Measurements from ENCODE around the gene PBXIP1. TPM values are rescaled to one million over a fixed set of nuclear protein-coding genes. Genes with fewer than 3 reads are reported as not detected.

Gene PBXIP1
- polyA plus RNA-seq, 12 donors, result 74.1 to 186 (median 153) TPM; not detected in 1

DNA sequence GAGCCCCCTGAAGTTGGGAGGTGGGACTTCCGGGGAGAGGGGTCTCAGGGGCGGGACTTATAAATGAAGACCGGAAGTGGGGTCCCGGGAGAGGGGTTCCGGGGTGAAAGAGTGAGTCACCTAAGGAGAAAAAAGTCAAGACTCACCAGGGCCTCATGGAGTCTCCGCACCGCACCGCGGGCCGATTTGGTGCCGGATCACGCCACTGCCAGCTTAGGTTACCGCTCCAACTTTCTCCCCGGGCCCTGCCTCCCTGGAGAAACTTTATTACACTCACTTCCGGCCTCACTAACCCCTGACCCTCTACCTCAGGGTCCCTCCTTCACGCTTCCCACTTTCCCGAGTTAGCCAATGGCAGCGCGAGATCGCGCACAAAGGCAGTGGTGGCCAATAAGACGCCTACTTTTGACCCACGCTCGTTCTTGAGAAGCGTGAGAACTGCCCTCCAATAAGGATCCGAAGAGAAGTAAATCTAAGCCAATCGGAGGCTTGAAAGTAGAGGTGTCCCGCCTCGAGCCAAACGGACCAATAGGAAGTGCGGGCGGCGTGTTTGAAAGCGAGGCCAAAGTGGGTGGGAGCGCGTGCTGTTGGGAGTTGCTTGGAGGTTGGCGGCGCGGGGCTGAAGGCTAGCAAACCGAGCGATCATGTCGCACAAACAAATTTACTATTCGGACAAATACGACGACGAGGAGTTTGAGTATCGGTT lies 18.4 kb upstream of the PBXIP1 start, which contains the start of gene CKS1B:
CKS1B (plus strand) TSS at position 580 of the 706 bp plus-strand sequence; CDS start at position 645, 65 bp downstream.
- DNase-seq, result peak; percentile 99

DNA sequence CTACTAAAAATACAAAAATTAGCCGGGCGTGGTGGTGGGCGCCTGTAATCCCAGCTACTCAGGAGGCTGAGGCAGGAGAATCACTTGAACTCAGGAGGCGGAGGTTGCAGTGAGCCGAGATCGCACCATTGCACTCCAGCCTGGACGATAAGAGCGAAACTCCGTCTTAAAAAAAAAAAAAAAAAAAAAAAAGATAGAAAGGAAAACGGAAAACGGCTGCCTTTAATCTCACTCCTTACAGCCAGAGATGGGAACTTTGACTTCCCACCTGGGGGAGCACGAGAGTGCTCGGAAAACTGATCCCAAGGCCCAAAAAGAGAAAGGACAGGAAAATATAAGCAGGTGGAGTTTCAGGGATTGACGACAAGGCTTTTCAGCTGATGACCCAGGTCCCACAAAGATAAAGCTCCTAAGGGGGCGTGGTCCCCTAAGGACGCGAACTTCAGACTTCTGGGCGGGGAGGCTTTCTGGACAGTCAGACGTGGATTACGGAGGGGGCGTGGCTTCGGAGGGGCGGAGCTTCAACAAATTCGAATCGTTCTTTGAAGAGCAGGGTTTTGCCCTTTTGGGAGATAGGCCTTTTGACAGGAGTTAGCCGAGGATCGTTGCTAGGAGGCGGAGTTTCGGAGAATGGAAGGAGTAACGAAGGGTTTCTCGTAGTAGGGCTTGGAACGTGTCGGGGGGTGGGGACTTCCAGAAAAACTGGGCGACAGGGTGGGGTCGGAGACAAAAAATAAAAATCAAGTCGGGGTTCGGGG lies 17.6 kb upstream of the PBXIP1 start:
- DNase-seq, result peak; percentile 94

DNA sequence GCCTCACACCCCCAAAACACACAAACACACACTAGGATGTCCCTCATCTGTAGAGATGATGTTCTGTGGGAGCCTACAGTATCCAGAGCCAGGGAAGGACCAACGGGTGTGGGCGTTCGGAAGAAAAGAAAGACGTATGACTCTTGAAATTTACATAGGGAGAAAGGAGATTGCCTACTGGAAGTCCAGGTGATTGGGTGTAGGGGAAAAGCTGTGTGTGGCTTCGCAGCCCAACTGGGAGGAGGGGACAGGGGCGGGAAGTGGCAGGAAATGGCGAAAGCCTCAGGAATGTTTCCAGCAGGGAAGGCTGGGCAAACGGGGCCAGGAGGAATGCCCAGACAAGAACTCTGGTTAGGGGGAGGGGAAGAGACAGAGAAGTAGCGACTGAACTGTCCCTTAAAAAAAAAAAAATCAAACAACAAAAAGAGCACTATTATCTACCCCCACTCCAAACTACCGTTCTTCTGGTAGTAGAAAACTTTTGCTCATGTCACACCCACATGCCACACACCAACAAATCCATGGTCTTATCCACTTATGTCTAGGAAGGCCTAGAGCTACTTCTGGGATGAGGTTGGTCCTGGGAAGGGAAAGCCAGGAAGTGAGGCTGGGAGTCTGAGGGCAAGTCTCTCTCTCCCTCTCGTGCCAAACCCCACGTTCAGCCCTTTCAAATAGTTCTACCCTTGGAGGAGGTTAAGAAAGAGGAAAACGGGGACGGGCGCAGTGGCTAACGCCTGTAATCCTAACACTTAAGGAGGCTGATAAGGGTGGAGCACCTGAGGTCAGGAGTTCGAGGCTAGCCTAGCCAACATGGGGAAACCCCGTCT lies 16.8 kb upstream of the PBXIP1 start:
- peak; percentile 32 for DNase-seq

DNA sequence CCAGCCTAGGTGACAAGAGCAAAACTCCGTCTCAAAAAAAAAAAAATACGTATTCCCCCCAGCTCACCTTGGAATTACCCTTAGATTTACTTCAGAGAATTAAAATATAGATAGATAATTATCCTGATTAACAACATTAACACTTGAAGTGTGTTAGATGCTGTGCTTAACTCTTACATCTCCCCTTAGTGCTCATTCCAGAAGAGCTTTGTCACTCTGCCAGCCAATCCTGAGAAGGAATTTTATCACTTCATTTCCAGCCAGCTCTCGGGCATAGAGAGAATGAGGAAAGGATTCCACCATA lies 16.3 kb upstream of the PBXIP1 start:
- DNase-seq, result no peak

DNA sequence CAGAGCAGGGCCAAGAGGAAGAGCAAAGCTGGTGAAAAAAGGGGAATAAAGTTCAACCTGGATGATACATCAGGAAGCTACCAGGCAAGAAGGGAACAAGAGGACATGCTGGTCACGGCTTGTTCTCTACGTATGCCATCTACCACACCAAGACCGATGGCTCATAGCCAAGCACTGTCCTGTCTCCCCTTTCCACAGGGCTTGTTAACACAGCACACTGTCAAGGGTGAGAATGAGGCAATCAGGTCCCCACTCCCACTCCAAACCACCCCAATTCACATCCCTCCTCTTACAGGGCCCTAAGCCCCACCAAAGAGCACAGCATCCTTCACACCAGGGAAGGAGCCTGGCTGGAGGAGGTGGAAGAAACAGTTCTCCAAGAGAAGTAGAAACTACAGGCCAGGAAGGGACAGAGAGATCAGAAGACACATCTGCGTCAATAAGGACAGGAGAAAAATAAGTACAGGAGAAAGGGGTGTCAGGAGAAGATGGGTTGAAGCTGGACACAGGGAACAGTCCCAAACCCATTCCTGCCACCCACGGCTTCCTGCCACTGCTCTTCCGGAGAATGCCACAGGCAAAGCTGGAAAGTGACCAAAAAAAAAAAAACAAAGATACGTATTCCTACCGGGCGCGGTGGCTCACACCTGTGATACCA lies 15.6 kb upstream of the PBXIP1 start:
- no peak for DNase-seq

DNA sequence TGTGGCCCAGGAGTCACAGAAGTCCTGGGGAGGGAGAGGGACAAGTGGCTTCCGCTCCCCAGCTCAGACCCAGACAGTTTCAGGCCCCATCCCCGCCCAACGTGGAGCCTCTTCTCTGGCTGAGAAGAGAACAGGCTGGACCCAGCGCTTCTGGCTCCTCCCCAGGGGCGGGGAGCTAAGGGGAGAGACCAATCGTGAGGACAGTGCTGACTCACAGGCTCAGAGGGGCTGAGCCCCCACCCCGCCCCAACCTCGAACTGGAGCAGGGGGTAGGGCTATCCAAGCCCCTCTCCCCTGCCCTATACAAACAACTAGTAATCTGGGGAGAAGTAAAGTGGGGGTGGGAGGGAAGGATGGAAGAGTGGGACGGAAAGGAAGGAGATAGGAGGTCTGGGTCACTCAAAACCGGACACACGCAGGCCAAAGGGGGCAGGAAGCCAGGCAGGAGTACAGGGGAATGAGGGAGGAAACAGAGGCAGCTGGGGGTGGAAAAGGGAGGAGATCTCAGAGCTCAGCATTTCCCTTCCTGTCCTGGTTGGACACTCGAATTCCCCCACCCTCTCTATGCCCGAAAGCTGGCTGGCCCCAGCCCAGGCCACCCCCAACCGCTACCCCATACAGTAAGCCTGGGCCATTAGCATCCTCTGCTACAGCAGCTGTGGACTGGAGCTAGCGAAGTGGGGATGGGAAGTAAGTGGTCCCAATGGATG lies 14.9 kb upstream of the PBXIP1 start, which contains the start of gene SHC1:
SHC1 (minus strand) TSS at position 117 of the 710 bp plus-strand sequence. CDS start 221 bp downstream, outside the sequence.
- DNase-seq, result peak; percentile 97

DNA sequence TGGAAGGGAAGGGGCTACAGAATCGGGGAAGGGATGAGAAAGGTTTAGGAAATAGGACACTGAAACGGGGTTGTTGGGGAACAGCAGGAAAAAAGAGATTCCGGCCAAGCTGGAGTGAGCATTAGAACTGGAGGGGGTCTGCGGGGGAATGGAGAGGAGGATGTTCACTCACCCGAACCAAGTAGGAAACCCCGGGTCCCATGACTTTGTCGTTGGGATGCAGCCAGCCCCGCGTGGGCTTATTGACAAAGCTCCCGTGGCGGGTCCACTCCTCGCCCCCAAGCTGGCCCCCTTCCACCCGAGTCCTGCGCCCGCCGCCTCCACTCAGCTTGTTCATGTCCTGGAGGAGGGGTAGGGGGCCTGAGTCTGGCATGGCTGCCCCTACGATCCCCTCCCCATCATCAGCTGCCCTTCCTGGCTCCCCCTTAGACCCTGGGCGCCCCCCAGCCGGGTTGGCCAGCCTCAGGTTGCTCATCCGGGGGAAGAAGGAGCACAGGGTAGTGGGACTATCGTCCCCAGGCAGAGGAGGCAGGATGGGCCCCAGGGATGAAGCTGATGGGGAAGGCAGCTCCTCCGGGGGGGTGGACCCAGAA lies 14.1 kb upstream of the PBXIP1 start:
- peak; percentile 51 for DNase-seq

DNA sequence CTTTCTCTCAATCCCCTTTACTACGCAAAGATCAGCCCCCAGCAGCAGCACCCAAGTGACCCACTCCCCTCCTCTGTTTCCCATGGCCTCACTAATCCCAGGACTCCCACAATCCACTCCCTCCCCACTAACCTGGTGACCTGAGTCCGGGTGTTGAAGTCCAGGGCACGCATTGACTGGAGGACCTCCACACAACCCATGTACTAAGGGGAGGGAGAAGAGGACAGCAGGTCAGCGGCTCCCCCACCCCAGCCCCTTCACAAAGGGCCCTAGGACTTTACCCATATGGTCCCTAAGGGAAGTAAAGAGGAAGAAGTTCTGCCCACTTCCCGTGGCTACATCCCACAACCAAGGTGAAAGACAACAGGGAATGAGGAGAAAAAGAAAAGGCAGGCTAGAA lies 13.3 kb upstream of the PBXIP1 start:
- DNase-seq, result no peak

DNA sequence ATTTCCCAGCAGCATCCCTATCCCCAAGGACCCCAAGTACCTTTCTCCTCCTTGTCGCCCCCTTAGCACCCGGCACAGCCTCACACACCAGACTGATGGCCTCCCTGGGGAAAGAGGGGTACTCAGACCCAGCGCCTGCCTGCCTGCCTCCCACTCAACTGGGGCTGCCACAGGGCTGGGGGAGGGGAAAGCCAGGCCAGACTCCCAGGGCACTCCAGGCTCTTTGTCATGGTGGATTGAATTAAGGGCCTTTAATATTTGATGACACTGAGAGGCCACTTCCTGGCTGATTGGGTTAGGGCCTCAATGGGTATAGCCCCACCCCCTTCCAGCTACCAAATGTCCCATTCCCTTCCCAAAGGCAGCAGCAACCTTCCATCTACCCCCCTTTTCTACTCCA lies 12.8 kb upstream of the PBXIP1 start:
- no peak for DNase-seq

DNA sequence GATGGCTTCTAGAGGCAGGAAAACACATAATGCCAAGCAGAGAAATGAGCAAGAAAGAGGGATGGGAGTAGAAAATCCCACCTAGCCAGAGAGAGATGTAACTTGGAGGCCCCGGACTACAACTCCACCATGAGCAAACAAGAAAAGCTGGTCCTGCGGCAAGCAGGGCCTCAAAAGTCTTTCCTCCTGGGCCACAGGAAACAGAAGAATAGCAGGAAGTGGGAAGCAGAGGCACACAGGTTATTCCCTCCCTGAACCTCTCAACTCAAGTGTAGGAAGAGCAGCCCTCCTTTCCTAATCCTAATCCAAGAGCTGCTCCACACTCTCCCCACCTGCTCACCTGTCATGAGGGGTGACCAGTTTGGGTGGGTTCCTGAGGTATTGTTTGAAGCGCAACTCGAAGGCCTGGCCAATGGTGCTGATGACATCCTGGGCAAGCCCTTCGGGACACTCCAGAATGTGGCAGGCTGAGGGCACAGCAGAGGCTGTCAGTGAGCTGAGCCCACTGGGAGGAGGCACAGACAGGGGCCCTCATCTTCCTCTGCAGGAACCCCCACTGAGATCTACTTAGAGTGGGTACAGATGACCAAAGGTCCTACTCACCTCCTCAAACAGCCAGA lies 11.5 kb upstream of the PBXIP1 start:
- no peak for DNase-seq

DNA sequence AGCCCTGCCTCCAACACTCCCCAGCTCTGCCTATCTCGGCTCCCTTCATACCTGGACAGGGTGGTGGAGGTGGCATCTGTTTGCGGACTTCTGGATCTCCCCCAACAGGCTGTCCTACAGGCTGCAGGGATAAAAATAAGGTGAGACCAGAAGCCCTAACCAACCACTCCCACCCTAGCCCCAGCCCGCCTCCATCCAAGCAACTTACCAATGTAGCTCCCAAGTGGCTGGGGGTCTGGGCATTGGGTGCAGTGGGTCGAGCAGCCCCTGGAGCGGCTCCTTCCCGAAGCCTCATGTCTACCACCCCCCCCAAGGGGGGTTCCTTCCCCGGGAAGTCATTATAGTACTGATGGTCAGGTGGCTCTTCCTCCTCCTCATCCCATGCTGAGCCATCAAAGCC lies 10.2 kb upstream of the PBXIP1 start:
- DNase-seq, result no peak

DNA sequence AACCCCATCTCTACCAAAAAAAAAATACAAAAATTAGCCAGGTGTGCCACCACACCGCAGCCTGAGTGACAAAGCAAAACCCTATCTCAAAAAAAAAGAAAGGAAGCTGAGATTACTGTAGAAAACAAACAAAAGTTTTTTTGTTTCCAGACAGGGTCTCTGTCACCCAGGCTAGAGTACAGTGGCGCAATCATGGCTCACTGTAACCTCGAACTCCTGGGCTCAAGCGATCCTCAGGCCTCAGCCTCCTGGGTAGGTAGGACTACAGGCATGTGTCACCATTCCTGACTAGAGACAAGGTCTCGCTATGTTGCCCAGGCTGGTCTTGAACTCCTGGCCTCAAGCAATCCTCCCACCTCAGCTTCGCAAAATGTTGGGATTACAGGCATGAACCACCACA lies 8.5 kb upstream of the PBXIP1 start:
- no peak for DNase-seq

DNA sequence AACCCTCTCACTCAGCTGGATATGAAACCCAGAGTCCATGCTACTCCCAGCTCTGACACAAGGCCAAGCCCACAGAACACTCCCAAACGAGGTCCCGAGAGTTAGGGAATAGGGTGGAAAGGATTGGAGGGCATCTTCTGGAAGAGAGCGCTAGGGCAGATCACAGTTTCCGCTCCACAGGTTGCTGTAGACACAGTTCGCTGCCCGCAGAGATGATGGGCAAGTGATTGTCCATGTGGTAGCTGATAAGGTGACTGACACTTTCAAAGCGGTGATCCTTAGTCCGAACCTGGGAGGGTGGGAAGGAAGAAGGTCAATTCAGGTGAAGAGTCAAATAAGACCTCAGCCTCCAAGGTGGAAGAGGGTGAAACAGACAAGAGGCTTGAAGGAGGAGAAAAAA lies 7.7 kb upstream of the PBXIP1 start:
- DNase-seq, result no peak

DNA sequence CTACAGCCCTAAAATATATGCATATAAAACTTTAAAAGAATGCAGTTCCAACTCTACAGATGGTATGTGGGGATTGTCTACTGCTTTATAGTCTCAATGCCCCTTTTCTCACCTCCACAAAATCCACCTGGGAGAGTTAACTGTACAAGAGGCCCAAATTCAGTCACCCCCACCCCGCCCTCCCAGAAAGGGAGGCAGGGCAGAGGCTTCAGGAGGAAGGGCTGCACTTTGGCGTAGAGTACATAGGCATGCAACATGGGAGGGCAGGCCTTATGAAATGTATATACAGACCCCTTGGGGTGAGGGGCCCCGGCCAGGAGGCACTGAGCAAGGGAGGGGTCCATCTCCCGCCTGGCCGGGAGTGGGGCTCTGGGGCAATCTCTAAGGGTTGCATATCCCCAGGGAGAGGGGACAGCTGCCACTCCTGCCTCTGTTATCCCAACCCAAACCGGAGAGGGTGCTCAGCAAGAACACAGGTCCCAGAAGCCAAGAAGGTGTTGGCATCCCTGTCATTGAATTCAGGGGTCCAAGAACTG lies 7.0 kb upstream of the PBXIP1 start:
- DNase-seq, result no peak

DNA sequence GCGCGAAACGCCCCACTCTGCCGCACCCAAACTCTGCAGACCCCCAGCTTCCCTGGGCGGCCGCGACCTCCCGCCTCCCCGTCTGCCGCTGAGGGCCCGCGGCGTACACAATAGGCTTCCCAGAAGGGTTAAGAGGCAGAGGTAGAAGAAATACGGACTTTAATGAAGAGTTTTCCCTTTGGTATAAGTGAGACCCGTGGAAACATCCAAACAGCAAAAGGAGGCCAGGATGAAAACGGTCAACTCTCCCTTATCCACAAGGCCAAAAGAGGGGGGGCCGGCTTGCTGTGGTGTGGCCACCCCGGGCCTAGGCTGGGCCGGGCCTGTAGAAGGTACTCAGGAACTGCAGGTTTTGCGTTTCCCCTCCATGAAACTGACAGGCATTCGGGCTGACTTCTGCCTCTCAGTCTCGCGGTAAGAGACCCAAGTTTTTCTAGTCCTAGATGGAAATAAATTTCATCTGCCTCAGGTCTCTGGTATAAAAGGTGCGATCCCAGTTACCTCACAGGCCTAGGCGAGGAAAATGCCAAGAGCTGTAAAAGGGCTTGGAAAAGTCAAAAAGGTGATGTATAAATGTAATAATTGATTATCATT lies 6.4 kb upstream of the PBXIP1 start:
- no peak for DNase-seq

DNA sequence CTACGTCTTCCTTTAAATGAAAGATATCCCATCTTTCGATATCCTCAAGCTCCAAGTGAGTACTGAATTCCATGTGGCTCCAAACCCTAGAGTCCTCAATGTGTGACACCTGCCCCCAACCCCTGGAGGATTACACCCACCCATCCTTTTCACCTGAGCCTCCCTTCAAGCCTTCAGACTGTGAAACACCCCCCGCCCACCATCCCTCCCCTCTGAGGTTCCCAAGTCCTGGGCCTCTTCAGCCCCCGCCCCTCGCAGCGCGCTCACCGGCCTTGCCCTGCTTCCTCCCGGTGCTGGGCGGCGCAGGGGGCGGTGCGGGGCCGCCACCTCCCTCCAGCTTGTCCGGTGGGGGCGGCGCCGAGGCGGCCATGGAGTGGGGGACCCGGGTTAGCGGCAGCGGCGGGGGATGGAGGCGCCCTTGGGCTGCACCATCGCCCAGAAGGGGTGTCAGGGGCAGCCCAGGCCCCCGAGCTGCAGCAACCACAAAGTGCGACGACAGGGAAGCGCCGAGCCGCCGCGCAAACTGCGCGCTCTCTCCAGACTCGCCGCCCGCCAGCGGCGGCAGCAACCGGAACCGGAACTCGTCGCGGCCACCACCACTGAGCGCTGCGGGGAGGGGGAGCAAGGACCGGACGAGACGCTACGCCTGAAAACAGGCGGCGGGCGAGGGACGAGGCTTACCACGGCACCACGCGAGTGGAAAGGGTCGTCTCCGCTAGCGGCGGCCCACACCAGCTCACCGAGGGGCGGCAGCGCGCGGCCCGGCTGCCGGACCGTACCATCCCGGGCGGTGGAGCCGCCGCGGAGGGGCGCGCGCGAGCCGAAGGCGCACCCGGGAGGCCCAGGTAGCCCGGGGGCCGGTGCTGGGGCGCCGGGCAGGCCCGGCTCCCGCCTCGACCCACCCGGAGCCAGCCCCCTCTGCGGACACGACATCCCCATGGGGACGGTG lies 5.6 kb upstream of the PBXIP1 start, which contains the start of gene PYGO2:
PYGO2 (minus strand) TSS at position 576 of the 949 bp plus-strand sequence; CDS start at position 370, 206 bp downstream.
- peak; percentile 84 for DNase-seq

DNA sequence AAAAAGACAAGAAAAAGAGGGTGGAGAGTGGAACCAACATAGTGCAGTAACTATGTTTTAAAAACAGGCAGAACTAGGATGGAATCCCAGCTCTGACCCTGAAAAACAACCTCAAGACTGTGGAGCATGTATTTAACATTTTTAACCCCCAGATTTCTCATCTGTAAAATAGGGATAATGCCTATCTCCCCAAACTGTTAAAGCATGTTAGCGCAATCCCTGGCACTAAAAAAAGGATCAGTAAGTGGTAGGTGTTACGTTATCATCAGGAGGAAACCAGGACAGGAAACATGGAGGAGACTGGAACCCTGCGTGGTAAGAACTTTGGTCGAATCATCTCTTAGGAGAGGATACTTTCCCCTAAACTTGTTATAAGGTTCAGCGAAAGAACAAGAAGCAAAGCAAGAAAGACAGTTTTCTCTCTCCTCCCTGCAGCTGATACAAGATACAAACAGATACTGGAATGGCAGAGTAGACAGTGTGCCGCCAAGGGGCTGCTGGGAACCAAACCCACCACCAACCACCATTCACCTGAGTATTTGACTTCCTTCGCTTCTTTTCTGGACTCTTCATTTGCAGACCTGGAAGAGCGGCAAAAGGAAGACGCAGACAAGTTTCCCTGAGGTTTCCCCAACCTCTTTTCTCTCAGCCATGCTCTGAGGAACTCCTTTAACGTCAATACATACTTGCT lies 4.7 kb upstream of the PBXIP1 start:
- no peak for DNase-seq

DNA sequence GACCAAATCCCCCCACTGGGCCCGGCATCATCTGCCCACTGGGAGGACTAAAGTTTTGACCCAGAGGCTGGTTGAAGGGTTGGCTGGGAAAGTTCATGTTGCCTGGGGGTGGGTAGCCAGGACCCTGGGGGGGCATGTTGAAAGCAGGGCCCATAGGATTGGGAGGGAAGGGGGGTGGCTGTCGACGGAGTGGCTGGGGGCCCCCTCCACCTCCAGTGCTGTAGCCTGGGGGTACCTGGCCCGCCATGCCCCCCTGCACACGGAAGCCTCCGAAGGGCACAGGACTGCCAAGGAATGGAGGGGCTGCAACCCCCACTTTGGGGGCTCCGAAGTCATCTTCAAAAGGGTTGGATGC lies 3.5 kb upstream of the PBXIP1 start:
- no peak for DNase-seq

Data from muscle of arm (tissue), 12 donors.